ENCODE results near the gene MFAP2.

Gene MFAP2

DNA sequence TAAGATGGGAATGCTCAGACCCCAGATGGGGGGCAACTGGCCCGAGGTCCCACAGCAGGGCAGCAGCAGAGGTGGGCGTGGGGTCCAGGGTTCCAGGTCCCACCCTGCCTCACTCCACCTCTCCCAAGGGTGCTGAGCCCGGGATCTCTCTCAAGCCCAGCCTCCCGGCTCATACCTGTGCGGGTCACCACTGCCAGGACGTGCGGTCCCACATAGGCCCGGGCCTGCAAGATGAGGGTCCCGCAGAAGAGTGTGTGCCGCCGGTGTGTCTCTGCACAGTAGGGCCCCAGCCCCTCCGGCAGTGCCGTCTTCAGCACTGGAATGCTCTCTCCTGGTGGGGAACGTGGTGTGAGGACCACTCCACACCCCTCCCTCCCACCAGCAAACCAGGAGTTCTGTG, 16.4 kb upstream of the MFAP2 start:
- Histone ChIP-seq H3K4me3 (ENCODE audit: insufficient read depth, low read length, poor library complexity, severe bottlenecking) (no peak overlapping the region), H3K27ac (ENCODE audit: low read depth, low read length) (no peak overlapping the region), H4K20me1 (ENCODE audit: low read depth, low read length) (no peaks in the 10 kb centered on the region), H3K79me2 (ENCODE audit: insufficient read depth, low read length) (no peaks in the 10 kb centered on the region), H3F3A (ENCODE audit: insufficient read depth) (no peaks in the 10 kb centered on the region), H3K9me2 (replicated peaks; ENCODE audit: insufficient read depth, low read length) (no peaks in the 10 kb centered on the region), H3K36me3 (ENCODE audit: low read length) (no peaks in the 10 kb centered on the region), H3K4me2 (ENCODE audit: low read depth, low read length, poor library complexity, severe bottlenecking) (no peak overlapping the region), H3K9ac (ENCODE audit: low read length) (no peak overlapping the region), H3K27me3 (ENCODE audit: low read length) (no peaks in the 10 kb centered on the region), H2AFZ (ENCODE audit: low read depth, low read length, severe bottlenecking) (no peak overlapping the region), H3K9me3 (ENCODE audit: insufficient read depth, low read length) (no peaks in the 10 kb centered on the region)
- no peak for TF ChIP-seq EZH2phosphoT487 (conservative IDR thresholded peaks at IDR 0.05; ENCODE audit: low read length)
- TF ChIP-seq, protein P1, sequence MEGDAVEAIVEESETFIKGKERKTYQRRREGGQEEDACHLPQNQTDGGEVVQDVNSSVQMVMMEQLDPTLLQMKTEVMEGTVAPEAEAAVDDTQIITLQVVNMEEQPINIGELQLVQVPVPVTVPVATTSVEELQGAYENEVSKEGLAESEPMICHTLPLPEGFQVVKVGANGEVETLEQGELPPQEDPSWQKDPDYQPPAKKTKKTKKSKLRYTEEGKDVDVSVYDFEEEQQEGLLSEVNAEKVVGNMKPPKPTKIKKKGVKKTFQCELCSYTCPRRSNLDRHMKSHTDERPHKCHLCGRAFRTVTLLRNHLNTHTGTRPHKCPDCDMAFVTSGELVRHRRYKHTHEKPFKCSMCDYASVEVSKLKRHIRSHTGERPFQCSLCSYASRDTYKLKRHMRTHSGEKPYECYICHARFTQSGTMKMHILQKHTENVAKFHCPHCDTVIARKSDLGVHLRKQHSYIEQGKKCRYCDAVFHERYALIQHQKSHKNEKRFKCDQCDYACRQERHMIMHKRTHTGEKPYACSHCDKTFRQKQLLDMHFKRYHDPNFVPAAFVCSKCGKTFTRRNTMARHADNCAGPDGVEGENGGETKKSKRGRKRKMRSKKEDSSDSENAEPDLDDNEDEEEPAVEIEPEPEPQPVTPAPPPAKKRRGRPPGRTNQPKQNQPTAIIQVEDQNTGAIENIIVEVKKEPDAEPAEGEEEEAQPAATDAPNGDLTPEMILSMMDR (IDR thresholded peaks at IDR 0.05; ENCODE audit: insufficient read depth, low read length, poor library complexity, severe bottlenecking) = no peak

DNA sequence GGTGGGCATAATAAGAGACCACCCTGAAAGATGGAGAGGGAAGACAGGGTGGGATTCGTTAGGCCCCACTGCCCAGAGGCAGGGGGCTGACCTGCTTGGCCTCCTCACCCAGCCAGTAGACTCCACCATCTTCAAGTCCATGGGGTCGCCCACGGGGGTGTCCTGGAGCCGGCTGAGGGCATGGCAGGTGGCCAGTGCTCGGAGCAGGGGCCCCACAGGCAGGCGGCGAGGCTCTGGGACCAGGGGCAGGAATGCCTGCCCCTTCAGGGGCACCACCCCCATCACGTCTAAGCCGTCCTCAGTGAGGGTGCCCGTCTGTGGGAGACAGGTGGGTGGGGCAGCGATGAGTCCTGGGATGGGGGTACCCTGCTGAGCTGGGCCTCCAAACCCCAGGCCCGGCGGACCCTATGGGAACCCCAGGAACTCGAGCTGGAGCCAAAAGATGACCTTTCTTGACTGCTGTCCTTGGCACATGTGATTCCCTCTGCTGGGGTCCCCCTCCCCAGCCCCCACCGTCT, 13.2 kb upstream of the MFAP2 start:
- Histone ChIP-seq H3K27me3 (ENCODE audit: low read length) (no peaks in the 10 kb centered on the region), H4K20me1 (ENCODE audit: low read depth, low read length) (no peaks in the 10 kb centered on the region), H2AFZ (ENCODE audit: low read depth, low read length, severe bottlenecking) (no peak overlapping the region), H3F3A (ENCODE audit: insufficient read depth) (no peaks in the 10 kb centered on the region), H3K27ac (ENCODE audit: low read depth, low read length) (no peak overlapping the region), H3K9me2 (replicated peaks; ENCODE audit: insufficient read depth, low read length) (no peaks in the 10 kb centered on the region), H3K79me2 (ENCODE audit: insufficient read depth, low read length) (no peaks in the 10 kb centered on the region), H3K9me3 (ENCODE audit: insufficient read depth, low read length) (no peaks in the 10 kb centered on the region), H3K9ac (ENCODE audit: low read length) (no peak overlapping the region), H3K4me2 (ENCODE audit: low read depth, low read length, poor library complexity, severe bottlenecking) (no peak overlapping the region), H3K4me3 (ENCODE audit: insufficient read depth, low read length, poor library complexity, severe bottlenecking) (no peak overlapping the region), H3K36me3 (ENCODE audit: low read length) (no peaks in the 10 kb centered on the region)
- TF ChIP-seq, protein P1 (IDR thresholded peaks at IDR 0.05; ENCODE audit: insufficient read depth, low read length, poor library complexity, severe bottlenecking) = no peak
- TF ChIP-seq EZH2phosphoT487 (conservative IDR thresholded peaks at IDR 0.05; ENCODE audit: low read length) = no peak

DNA sequence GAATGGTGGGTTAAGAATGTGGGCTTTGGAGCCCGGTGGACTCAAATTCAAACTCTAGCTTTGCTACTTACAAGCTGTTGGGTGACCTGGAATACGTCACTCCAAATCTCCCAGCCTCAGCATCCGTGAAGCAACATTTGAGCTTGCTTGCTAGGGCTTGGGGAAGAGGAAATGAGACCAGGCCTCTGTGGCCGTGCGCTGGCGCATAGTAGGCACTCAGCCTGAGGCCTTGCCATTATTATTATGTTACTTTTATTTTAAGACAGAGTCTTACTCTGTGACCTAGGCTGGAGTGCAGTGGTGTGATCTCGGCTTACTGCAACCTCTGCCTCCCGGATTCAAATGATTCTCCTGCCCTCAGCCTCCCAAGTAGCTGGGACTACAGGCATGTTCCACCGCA, 12.3 kb upstream of the MFAP2 start:
- no peaks in the 10 kb centered on the region for H3F3A ChIP-seq (ENCODE audit: insufficient read depth)
- no peak overlapping the region for H3K9ac ChIP-seq (ENCODE audit: low read length)
- no peaks in the 10 kb centered on the region for H3K36me3 ChIP-seq (ENCODE audit: low read length)
- H3K9me2 ChIP-seq (replicated peaks; ENCODE audit: insufficient read depth, low read length) = no peaks in the 10 kb centered on the region
- no peak overlapping the region for H3K4me3 ChIP-seq (ENCODE audit: insufficient read depth, low read length, poor library complexity, severe bottlenecking)
- H3K27ac ChIP-seq (ENCODE audit: low read depth, low read length) = no peak overlapping the region
- no peaks in the 10 kb centered on the region for H4K20me1 ChIP-seq (ENCODE audit: low read depth, low read length)
- H3K27me3 ChIP-seq (ENCODE audit: low read length) = no peaks in the 10 kb centered on the region
- no peaks in the 10 kb centered on the region for H3K9me3 ChIP-seq (ENCODE audit: insufficient read depth, low read length)
- H2AFZ ChIP-seq (ENCODE audit: low read depth, low read length, severe bottlenecking) = no peak overlapping the region
- no peaks in the 10 kb centered on the region for H3K79me2 ChIP-seq (ENCODE audit: insufficient read depth, low read length)
- no peak overlapping the region for H3K4me2 ChIP-seq (ENCODE audit: low read depth, low read length, poor library complexity, severe bottlenecking)
- TF ChIP-seq, protein P1 (IDR thresholded peaks at IDR 0.05; ENCODE audit: insufficient read depth, low read length, poor library complexity, severe bottlenecking) = no peak
- no peak for TF ChIP-seq EZH2phosphoT487 (conservative IDR thresholded peaks at IDR 0.05; ENCODE audit: low read length)

Data from SU-DHL-6 (cell line).